ENCODE measurements around the gene UBE2M.
"Not testable (repeated sequence)": the region's sequence is repeated elsewhere in the genome, so short reads cannot be mapped to it uniquely, and the experiment has no call there.

The UBE2M gene

GRCh38 chr19:58558066-58558622, at the start of gene UBE2M:
Gene UBE2M, minus strand, starts transcription at chr19:58558611. Its CDS starts 230 bp downstream, at chr19:58558381.
- peak; percentile 46 for DNase-seq (ENCODE audit: low read depth)

GRCh38 chr19:58607213-58607612, 48.8 kb upstream of the UBE2M start:
- DNase-seq (ENCODE audit: low read depth), result not testable (repeated sequence)

- DNase-seq (ENCODE audit: low read depth), result not testable (repeated sequence)
Measured at GRCh38 chr19:58606251-58606896, 48.0 kb upstream of the UBE2M start.

GRCh38 chr19:58586133-58586765, 27.8 kb upstream of the UBE2M start:
- DNase-seq (ENCODE audit: low read depth), result no peak

GRCh38 chr19:58585442-58586132, 27.2 kb upstream of the UBE2M start:
- no peak for DNase-seq (ENCODE audit: low read depth)

GRCh38 chr19:58584498-58585441, 26.4 kb upstream of the UBE2M start:
- no peak for DNase-seq (ENCODE audit: low read depth)

- no peak for DNase-seq (ENCODE audit: low read depth)
Measured at GRCh38 chr19:58582985-58583384, 24.6 kb upstream of the UBE2M start.

GRCh38 chr19:58581227-58582141, 23.1 kb upstream of the UBE2M start:
- DNase-seq (ENCODE audit: low read depth), result peak; percentile 85

- DNase-seq (ENCODE audit: low read depth), result no peak
Measured at GRCh38 chr19:58579473-58580142, 21.2 kb upstream of the UBE2M start.

- no peak for DNase-seq (ENCODE audit: low read depth)
Measured at GRCh38 chr19:58578012-58578925, 19.9 kb upstream of the UBE2M start.

- not testable (repeated sequence) for DNase-seq (ENCODE audit: low read depth)
Measured at GRCh38 chr19:58577581-58577980, 19.2 kb upstream of the UBE2M start.

GRCh38 chr19:58575183-58576041, 17.0 kb upstream of the UBE2M start:
- peak; percentile 88 for DNase-seq (ENCODE audit: low read depth)

- no peak for DNase-seq (ENCODE audit: low read depth)
Measured at GRCh38 chr19:58573658-58574164, 15.3 kb upstream of the UBE2M start.

GRCh38 chr19:58572818-58573657, 14.6 kb upstream of the UBE2M start, which contains the start of gene MZF1:
Gene MZF1, minus strand, starts transcription at chr19:58573335. Its CDS starts 1,946 bp downstream, at chr19:58571389.
- DNase-seq (ENCODE audit: low read depth), result peak; percentile 99

GRCh38 chr19:58572026-58572817, 13.8 kb upstream of the UBE2M start:
- DNase-seq (ENCODE audit: low read depth), result no peak

GRCh38 chr19:58571575-58571947, 13.2 kb upstream of the UBE2M start:
- no peak for DNase-seq (ENCODE audit: low read depth)
